NCI-H2029 treated with DMSO at 0.1 percent for 48 hours (cell line): ENCODE results near the gene SPATS2.
"Not testable (repeated sequence)": the region's sequence is repeated elsewhere in the genome, so short reads cannot be mapped to it uniquely, and the experiment has no call there.

Source experiments
- DNase-seq: peaks from one replicate; lab custom pipeline; 2025; lab: John Stamatoyannopoulos, UW

SPATS2 gene

GRCh38 chr12:49470986-49471385 lies 103.7 kb downstream of the SPATS2 start:
- DNase-seq: no peak

GRCh38 chr12:49471557-49471956 lies 104.3 kb downstream of the SPATS2 start:
- DNase-seq: no peak

- no peak for DNase-seq
Measured at GRCh38 chr12:49476091-49476490, 108.8 kb downstream of the SPATS2 start.

- DNase-seq: no peak
Measured at GRCh38 chr12:49478949-49479664, 111.8 kb downstream of the SPATS2 start.

GRCh38 chr12:49482095-49483051 lies 115.1 kb downstream of the SPATS2 start:
- DNase-seq: no peak

GRCh38 chr12:49483619-49484018 lies 116.4 kb downstream of the SPATS2 start:
- DNase-seq: no peak

GRCh38 chr12:49487605-49488004 lies 120.3 kb downstream of the SPATS2 start:
- no peak for DNase-seq

- DNase-seq: no peak
Measured at GRCh38 chr12:49489154-49489553, 121.9 kb downstream of the SPATS2 start.

GRCh38 chr12:49489720-49490119 lies 122.5 kb downstream of the SPATS2 start:
- no peak for DNase-seq

- DNase-seq: no peak
Measured at GRCh38 chr12:49491823-49492222, 124.6 kb downstream of the SPATS2 start.

- no peak for DNase-seq
Measured at GRCh38 chr12:49493900-49494299, 126.6 kb downstream of the SPATS2 start.

- DNase-seq: no peak
Measured at GRCh38 chr12:49496417-49497360, 129.4 kb downstream of the SPATS2 start.

GRCh38 chr12:49501895-49502294 lies 134.6 kb downstream of the SPATS2 start:
- no peak for DNase-seq

GRCh38 chr12:49502590-49502989 lies 135.3 kb downstream of the SPATS2 start:
- no peak for DNase-seq

- peak; percentile 43 for DNase-seq
Measured at GRCh38 chr12:49503674-49504180, 136.5 kb downstream of the SPATS2 start.

GRCh38 chr12:49505672-49506071 lies 138.4 kb downstream of the SPATS2 start:
- DNase-seq: no peak

- DNase-seq: no peak
Measured at GRCh38 chr12:49507139-49507538, 139.9 kb downstream of the SPATS2 start.

GRCh38 chr12:49509681-49510080 lies 142.4 kb downstream of the SPATS2 start:
- not testable (repeated sequence) for DNase-seq

GRCh38 chr12:49511410-49511809 lies 144.1 kb downstream of the SPATS2 start:
- no peak for DNase-seq

- no peak for DNase-seq
Measured at GRCh38 chr12:49512546-49512945, 145.3 kb downstream of the SPATS2 start.

- DNase-seq: no peak
Measured at GRCh38 chr12:49515266-49515665, 148.0 kb downstream of the SPATS2 start.
